ENCODE measurements around the gene GPATCH8. TPM values are rescaled to one million over a fixed set of nuclear protein-coding genes. Genes with fewer than 3 reads are reported as not detected.
"Not testable (repeated sequence)": the region's sequence is repeated elsewhere in the genome, so short reads cannot be mapped to it uniquely, and the experiment has no call there.

The GPATCH8 gene
- total and polyA plus RNA-seq, 4 donors: 36.0 to 42.0 (median 36.9) TPM

- no peaks in the 10 kb centered on the region for H3K27me3 ChIP-seq (ENCODE audit: control insufficient read depth, insufficient read depth, low read length)
- peak overlapping the region; percentile 78 for H3K27ac ChIP-seq (ENCODE audit: low read depth, low read length)
- H3K9me3 ChIP-seq (ENCODE audit: control insufficient read depth, insufficient read depth, low read length): no peaks in the 10 kb centered on the region
- WGBS (ENCODE audit: insufficient coverage): 56% methylated on average over 3 of the region's 5 CpGs
- H3K4me3 ChIP-seq (ENCODE audit: low read depth, low read length): no peak overlapping the region
- H3K36me3 ChIP-seq (ENCODE audit: control insufficient read depth, insufficient read depth, low read length): no peaks in the 10 kb centered on the region
- DNase-seq (ENCODE audit: low read depth in 4 of 6, low spot score in 6 of 6): peak in 1 of 6 donors; percentile 61
- peaks cover 51% of the 10 kb centered on the region for H3K4me1 ChIP-seq (ENCODE audit: control insufficient read depth, insufficient read depth, low read length)
These were observed 40.2 kb upstream of the GPATCH8 start for GRCh38 chr17:44543213-44543904.

GRCh38 chr17:44541884-44542581 lies 38.8 kb upstream of the GPATCH8 start:
- Histone ChIP-seq H3K27me3 (ENCODE audit: control insufficient read depth, insufficient read depth, low read length) (no peaks in the 10 kb centered on the region), H3K9me3 (ENCODE audit: control insufficient read depth, insufficient read depth, low read length) (peaks cover 2% of the 10 kb centered on the region), H3K4me3 (ENCODE audit: low read depth, low read length) (no peak overlapping the region), H3K4me1 (ENCODE audit: control insufficient read depth, insufficient read depth, low read length) (peaks cover 41% of the 10 kb centered on the region), H3K36me3 (ENCODE audit: control insufficient read depth, insufficient read depth, low read length) (no peaks in the 10 kb centered on the region), H3K27ac (ENCODE audit: low read depth, low read length) (peak overlapping the region; percentile 50)
- WGBS (ENCODE audit: insufficient coverage): 12% methylated on average over 7 of the region's 8 CpGs
- DNase-seq (ENCODE audit: low read depth in 4 of 6, low spot score in 6 of 6): peak in 2 of 6 donors; percentile 75

- Histone ChIP-seq H3K9me3 (ENCODE audit: control insufficient read depth, insufficient read depth, low read length) (peaks cover 2% of the 10 kb centered on the region), H3K27me3 (ENCODE audit: control insufficient read depth, insufficient read depth, low read length) (no peaks in the 10 kb centered on the region), H3K36me3 (ENCODE audit: control insufficient read depth, insufficient read depth, low read length) (no peaks in the 10 kb centered on the region), H3K27ac (ENCODE audit: low read depth, low read length) (no peak overlapping the region), H3K4me3 (ENCODE audit: low read depth, low read length) (no peak overlapping the region), H3K4me1 (ENCODE audit: control insufficient read depth, insufficient read depth, low read length) (peaks cover 49% of the 10 kb centered on the region)
- DNase-seq (ENCODE audit: low read depth in 4 of 6, low spot score in 6 of 6): no peak
- 84% methylated on average over 6 of the region's 11 CpGs for WGBS (ENCODE audit: insufficient coverage)
These were observed 37.3 kb upstream of the GPATCH8 start for GRCh38 chr17:44540246-44541084.

GRCh38 chr17:44539673-44540072 lies 36.5 kb upstream of the GPATCH8 start:
- H3K4me1 ChIP-seq (ENCODE audit: control insufficient read depth, insufficient read depth, low read length): peaks cover 49% of the 10 kb centered on the region
- 11% methylated on average over 15 of the region's 15 CpGs for WGBS (ENCODE audit: insufficient coverage)
- H3K36me3 ChIP-seq (ENCODE audit: control insufficient read depth, insufficient read depth, low read length): no peaks in the 10 kb centered on the region
- DNase-seq (ENCODE audit: low read depth in 4 of 6, low spot score in 6 of 6): peak in 2 of 6 donors; percentile 60 to 64
- H3K27me3 ChIP-seq (ENCODE audit: control insufficient read depth, insufficient read depth, low read length): no peaks in the 10 kb centered on the region
- peaks cover 2% of the 10 kb centered on the region for H3K9me3 ChIP-seq (ENCODE audit: control insufficient read depth, insufficient read depth, low read length)
- no peak overlapping the region for H3K27ac ChIP-seq (ENCODE audit: low read depth, low read length)
- H3K4me3 ChIP-seq (ENCODE audit: low read depth, low read length): no peak overlapping the region

- not testable (repeated sequence) for H3K36me3 ChIP-seq (ENCODE audit: control insufficient read depth, insufficient read depth, low read length); H3K4me3 ChIP-seq (ENCODE audit: low read depth, low read length); H3K27me3 ChIP-seq (ENCODE audit: control insufficient read depth, insufficient read depth, low read length); H3K27ac ChIP-seq (ENCODE audit: low read depth, low read length); H3K9me3 ChIP-seq (ENCODE audit: control insufficient read depth, insufficient read depth, low read length); DNase-seq (ENCODE audit: low read depth in 4 of 6, low spot score in 6 of 6)
- peaks cover 49% of the 10 kb centered on the region for H3K4me1 ChIP-seq (ENCODE audit: control insufficient read depth, insufficient read depth, low read length)
- 95% methylated on average over 3 of the region's 3 CpGs for WGBS (ENCODE audit: insufficient coverage)
These were observed 34.7 kb upstream of the GPATCH8 start for GRCh38 chr17:44537922-44538321.

- Histone ChIP-seq H3K4me3 (ENCODE audit: low read depth, low read length) (no peak overlapping the region), H3K36me3 (ENCODE audit: control insufficient read depth, insufficient read depth, low read length) (no peaks in the 10 kb centered on the region), H3K9me3 (ENCODE audit: control insufficient read depth, insufficient read depth, low read length) (peaks cover 2% of the 10 kb centered on the region), H3K4me1 (ENCODE audit: control insufficient read depth, insufficient read depth, low read length) (peaks cover 33% of the 10 kb centered on the region), H3K27me3 (ENCODE audit: control insufficient read depth, insufficient read depth, low read length) (no peaks in the 10 kb centered on the region), H3K27ac (ENCODE audit: low read depth, low read length) (peak overlapping the region; percentile 76)
- peak in 1 of 6 donors; percentile 44 for DNase-seq (ENCODE audit: low read depth in 4 of 6, low spot score in 6 of 6)
- WGBS (ENCODE audit: insufficient coverage): 37% methylated on average over 4 of the region's 12 CpGs
These were observed 33.1 kb upstream of the GPATCH8 start for GRCh38 chr17:44536090-44536953.

- no peaks in the 10 kb centered on the region for H3K27me3 ChIP-seq (ENCODE audit: control insufficient read depth, insufficient read depth, low read length)
- H3K9me3 ChIP-seq (ENCODE audit: control insufficient read depth, insufficient read depth, low read length): peaks cover 2% of the 10 kb centered on the region
- WGBS (ENCODE audit: insufficient coverage): 16% methylated on average over 19 of the region's 21 CpGs
- peaks cover 19% of the 10 kb centered on the region for H3K4me1 ChIP-seq (ENCODE audit: control insufficient read depth, insufficient read depth, low read length)
- H3K36me3 ChIP-seq (ENCODE audit: control insufficient read depth, insufficient read depth, low read length): no peaks in the 10 kb centered on the region
- peak overlapping the region; percentile 24 for H3K4me3 ChIP-seq (ENCODE audit: low read depth, low read length)
- peak in 5 of 6 donors; percentile 40 to 94 (median 75) for DNase-seq (ENCODE audit: low read depth in 4 of 6, low spot score in 6 of 6)
- H3K27ac ChIP-seq (ENCODE audit: low read depth, low read length): peak overlapping the region; percentile 87
These were observed 30.5 kb upstream of the GPATCH8 start for GRCh38 chr17:44533533-44534246.

- Histone ChIP-seq H3K36me3 (ENCODE audit: control insufficient read depth, insufficient read depth, low read length) (no peaks in the 10 kb centered on the region), H3K4me3 (ENCODE audit: low read depth, low read length) (no peak overlapping the region), H3K4me1 (ENCODE audit: control insufficient read depth, insufficient read depth, low read length) (peaks cover 11% of the 10 kb centered on the region), H3K27ac (ENCODE audit: low read depth, low read length) (no peak overlapping the region), H3K27me3 (ENCODE audit: control insufficient read depth, insufficient read depth, low read length) (no peaks in the 10 kb centered on the region), H3K9me3 (ENCODE audit: control insufficient read depth, insufficient read depth, low read length) (no peaks in the 10 kb centered on the region)
- WGBS (ENCODE audit: insufficient coverage): 69% methylated on average over 5 of the region's 7 CpGs
- no peak for DNase-seq (ENCODE audit: low read depth in 4 of 6, low spot score in 6 of 6)
These were observed 27.8 kb upstream of the GPATCH8 start for GRCh38 chr17:44530896-44531418.

Data from spinal cord (tissue), 10 donors.